HG03135 (cell line): ENCODE data around the gene FOSL1.

Source experiments
- ATAC-seq: cut with Tn5 transposase; IDR thresholded peaks from one replicate; pipeline ENCODE4 v1.9.1; 2021; ENCODE audit warnings: mild to moderate bottlenecking, moderate library complexity; ENCODE audit not compliant: unreplicated experiment

The FOSL1 gene

GRCh38 chr11:65883058-65883761 lies 17.0 kb downstream of the FOSL1 start:
- no peak for ATAC-seq

- ATAC-seq = no peak
Observed at GRCh38 chr11:65882120-65883057, 17.8 kb downstream of the FOSL1 start.

DNA sequence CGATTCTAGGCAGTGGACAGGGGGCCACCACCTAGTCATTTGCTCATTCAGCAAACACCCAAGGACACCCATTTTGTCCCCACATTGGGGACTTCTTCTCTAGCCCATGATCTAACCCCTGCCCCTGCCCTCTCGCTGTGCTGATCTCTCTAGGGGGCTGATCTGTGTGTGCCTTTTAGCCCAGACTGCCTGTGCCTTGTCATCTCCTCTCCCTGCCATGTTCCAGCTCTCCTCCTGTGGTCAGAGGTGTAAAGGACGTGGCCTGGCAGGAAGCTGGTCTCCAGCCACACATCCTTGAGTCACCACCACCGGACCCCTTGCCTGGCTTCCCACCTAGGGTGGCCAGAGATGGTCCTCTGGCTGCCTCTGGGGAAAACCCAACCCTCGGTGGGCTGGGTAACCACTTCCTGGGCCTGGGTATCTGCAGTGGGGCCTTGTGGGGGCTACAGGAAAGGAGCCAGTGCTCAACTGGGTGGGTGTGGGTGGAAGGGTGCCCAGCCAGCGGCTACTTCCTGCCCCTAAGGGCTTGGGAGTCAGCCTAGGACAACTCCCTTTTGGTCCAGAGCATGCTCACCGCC lies 19.3 kb downstream of the FOSL1 start:
- no peak for ATAC-seq

GRCh38 chr11:65880027-65880426 lies 20.2 kb downstream of the FOSL1 start:
- no peak for ATAC-seq

DNA sequence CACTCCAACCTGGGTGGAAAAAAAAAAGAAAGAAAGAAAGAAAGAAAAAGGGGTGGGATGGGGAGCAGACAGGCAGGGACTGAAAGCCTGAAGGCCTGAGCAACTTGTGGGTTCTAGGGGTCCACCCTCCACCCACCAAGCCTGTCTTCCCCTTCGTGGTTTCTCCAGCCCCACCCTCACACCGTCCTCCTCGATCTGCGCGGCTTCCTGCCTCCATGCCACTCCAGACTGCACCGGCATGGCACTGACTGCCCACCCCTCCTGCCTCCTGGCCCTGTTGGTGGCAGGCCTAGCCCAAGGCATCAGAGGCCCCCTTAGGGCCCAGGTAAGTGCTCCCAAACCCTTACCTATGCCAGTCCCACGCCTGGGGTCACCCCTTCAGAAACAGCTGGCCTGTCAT lies 20.6 kb downstream of the FOSL1 start, which contains the start of gene CTSW:
Gene CTSW (plus strand): TSS at position 221 of the 400 bp plus-strand sequence. CDS start 18 bp downstream, at position 239.
- no peak for ATAC-seq

DNA sequence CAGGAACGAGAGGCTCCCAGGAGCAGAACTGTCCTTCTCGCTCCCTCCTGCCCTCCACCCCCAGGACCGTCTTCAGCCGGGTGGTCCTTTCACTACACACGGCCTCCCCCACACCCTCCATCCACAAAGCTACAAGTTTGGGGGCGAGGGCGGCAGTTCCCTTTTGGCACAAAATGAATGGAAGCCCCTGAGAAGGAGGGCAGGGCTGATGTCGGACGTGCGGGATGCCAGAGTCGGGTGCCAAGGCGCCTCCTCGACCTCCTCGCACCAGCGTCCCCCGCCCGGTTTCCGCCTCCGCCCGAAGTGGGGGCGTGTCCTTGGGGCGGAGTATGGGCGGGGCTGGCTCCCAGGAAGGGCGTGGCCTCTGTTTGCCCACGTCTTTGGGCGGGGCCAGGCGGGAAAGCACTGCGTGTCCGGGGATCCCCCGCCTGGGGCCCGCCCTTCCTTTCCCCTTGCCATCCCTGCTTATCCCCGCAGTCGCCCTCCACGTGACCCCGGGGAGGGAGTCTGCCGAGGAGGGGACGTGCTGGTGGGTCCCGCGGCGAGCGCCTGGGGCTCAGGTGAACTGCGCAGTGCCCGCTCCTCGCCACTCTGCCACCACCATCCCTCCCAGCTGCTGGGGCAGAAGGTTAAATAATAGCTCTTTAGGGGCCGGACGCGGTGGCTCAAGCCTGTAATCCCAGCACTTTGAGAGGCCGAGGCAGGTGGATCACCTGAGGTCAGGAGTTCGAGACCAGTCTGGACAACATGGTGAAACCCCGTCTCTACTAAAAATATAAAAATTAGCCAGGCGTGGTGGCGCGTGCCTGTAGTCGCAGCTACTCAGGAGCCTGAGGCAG lies 26.7 kb downstream of the FOSL1 start:
- ATAC-seq = peak; percentile 70

DNA sequence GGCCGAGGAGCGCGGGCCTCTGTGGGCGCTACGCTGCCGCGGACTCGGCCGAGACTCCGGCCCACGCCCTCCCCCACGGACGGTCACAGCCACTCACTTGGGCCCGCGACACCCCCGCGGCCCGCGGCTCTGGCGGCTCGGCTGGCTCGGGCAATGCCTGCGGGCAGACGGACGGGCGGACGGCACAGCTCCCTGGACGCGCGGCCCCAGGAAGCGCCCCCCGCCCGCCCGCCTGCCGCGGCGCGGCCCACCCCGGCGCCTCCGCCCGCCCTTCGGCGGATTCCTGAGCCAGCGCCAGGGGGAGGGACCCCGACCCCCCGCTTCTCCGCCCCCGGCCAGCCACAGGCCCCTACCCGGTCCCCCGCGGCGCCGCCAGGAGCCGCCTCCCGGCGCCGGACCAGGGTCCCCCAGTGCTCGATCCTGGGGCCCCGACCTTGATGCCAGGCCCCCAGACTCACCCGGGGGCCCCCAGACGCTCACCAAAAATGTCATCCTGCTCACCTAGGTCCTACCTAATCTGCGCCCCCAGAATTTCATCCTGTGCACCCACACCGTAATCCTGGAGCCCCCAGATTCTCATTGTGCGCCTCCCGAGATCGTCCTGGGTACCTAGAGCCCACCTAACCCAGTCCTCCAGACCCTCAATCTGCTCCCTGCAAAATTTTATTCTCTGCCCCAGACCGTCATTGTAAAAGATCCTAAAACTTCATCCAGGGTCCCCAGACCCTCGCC lies 27.4 kb downstream of the FOSL1 start, which contains the start of gene EFEMP2:
Gene EFEMP2 (minus strand): TSS at position 215 of the 732 bp plus-strand sequence. CDS start 446 bp downstream, outside the sequence.
- no peak for ATAC-seq

- no peak for ATAC-seq
Observed at GRCh38 chr11:65871811-65872548, 28.2 kb downstream of the FOSL1 start.

GRCh38 chr11:65870706-65871681 lies 29.2 kb downstream of the FOSL1 start:
- no peak for ATAC-seq

DNA sequence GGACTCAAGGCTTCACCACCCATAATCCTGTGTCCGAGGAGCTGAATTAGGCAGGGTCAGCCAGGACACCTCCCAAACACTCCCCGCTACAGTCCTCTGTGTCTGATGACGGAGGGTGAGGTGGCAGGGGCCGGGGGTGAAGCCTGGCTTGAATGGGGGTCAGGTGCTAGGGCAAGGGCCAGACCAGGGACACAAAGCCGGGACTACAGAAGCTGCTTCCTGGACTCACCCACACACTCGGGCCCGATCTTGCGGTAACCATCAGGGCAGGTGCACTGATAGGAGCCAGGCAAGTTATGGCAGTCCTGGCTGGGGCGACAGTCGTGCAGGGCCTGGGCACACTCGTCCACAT lies 29.9 kb downstream of the FOSL1 start:
- ATAC-seq = no peak

GRCh38 chr11:65869643-65870306 lies 30.4 kb downstream of the FOSL1 start:
- ATAC-seq = no peak

GRCh38 chr11:65868907-65869306 lies 31.3 kb downstream of the FOSL1 start:
- ATAC-seq = no peak

DNA sequence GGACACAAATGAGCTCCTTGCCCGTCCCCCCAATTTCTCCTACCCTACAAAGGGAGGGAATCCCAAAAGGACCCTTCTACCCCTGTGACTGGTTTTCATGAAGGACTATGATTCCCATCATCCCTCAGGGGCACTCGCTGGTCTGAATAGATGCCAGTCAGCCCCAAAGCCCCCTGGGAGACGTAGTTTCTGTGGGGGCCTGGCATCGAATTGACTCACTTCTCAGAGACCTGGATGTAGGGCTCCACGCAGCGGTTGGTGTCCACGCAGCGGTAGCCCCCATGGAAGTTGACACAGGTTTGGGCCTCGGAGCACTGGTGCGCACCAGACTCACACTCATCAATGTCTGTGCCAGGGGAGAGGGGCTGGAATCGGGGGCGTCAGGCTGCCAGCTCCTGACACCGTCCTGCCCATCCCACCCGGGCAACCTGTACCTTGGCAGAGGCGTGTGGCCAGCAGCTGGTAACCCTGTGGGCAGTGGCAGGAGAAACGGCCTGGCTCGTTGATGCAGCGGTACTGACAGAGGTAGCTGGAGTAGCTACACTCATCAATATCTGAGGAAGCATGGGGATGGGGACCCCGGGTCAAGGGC lies 32.0 kb downstream of the FOSL1 start:
- ATAC-seq = no peak

GRCh38 chr11:65867284-65868071 lies 32.7 kb downstream of the FOSL1 start:
- ATAC-seq = no peak

GRCh38 chr11:65866509-65867283 lies 33.5 kb downstream of the FOSL1 start:
- no peak for ATAC-seq
